ENCODE data around the gene NARF. TPM values are rescaled to one million over a fixed set of nuclear protein-coding genes. Genes with fewer than 3 reads are reported as not detected.
"Not testable (repeated sequence)": the region's sequence is repeated elsewhere in the genome, so short reads cannot be mapped to it uniquely, and the experiment has no call there.

NARF gene
- total and polyA plus RNA-seq, 2 donors (not counting 3 experiments of a cell fraction or from before 2014, with no cell fraction given) = 83.4 to 158 TPM

DNA sequence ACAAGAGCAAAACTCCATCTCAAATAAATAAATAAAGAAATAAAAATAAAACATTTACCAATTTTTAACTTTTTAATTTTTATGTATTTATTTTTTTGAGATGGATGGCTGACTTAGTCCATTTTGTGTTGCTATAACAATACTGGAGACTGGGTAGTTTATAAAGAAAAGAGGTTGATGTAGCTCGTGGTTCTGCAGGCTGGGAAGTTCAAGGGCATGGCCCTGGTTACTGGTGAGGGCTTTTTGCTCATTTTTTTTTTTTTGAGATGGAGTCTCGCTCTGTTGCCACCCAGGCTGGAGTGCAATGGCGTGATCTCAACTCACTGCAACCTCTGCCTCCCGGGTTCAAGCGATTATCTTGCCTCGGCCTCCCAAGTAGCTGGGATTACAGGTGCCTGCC lies 46.8 kb downstream of the NARF start:
- Histone ChIP-seq H3K27me3 (ENCODE audit: control insufficient read depth in 2 of 2, insufficient read depth in 2 of 2, low read length in 2 of 2) (peaks cover 0 to 2% of the 10 kb centered on the region in 2 experiments), H4K20me1 (replicated peaks; ENCODE audit: control insufficient read depth, extremely low read depth, insufficient read depth, low read length) (no peaks in the 10 kb centered on the region), H3K27ac (ENCODE audit: insufficient read depth, low read depth, low read length) (no peak overlapping the region), H3K79me2 (ENCODE audit: control insufficient read depth, insufficient read depth, low read length) (no peaks in the 10 kb centered on the region), H3K9me3 (replicated peaks; ENCODE audit: control insufficient read depth, insufficient read depth, low read length) (no peaks in the 10 kb centered on the region), H3K4me1 (ENCODE audit: control insufficient read depth, extremely low read depth, insufficient read depth, low read length) (no peaks in the 10 kb centered on the region), H2AFZ (ENCODE audit: low read depth, low read length) (no peak overlapping the region), H3K36me3 (ENCODE audit: control insufficient read depth in 2 of 2, extremely low read depth in 1 of 2, insufficient read depth in 2 of 2, low read length in 2 of 2) (no peaks in the 10 kb centered on the region), H3K4me3 (replicated peaks in 1 of 3; ENCODE audit: insufficient read depth in 1 of 3, low read depth in 1 of 3, low read length in 3 of 3) (no peak overlapping the region), H3K9me1 (replicated peaks; ENCODE audit: control insufficient read depth, extremely low read depth, insufficient read depth, low read length) (no peaks in the 10 kb centered on the region), H3K4me2 (ENCODE audit: insufficient read depth, low read length) (no peak overlapping the region), H3K9ac (replicated peaks; ENCODE audit: extremely low read depth, insufficient read depth, low read length) (no peak overlapping the region)
- dilution Hi-C loops (cut with MboI; ENCODE audit: extremely low pct_ligation_motif_present, low sequenced_read_pairs) = no loop called here
- TF ChIP-seq JUN (IDR thresholded peaks at IDR 0.05; ENCODE audit: borderline replicate concordance, insufficient read depth, insufficient read length, low read depth) (no peak), EZH2 (IDR thresholded peaks at IDR 0.05; ENCODE audit: borderline replicate concordance, low read depth, low read length, severe bottlenecking) (no peak), GATA2 (IDR thresholded peaks at IDR 0.05; ENCODE audit: insufficient read depth, insufficient read length, low read depth, low read length) (no peak), FOS (IDR thresholded peaks at IDR 0.05; ENCODE audit: borderline replicate concordance, insufficient read depth, low read length) (no peak), MYC (IDR thresholded peaks at IDR 0.05; ENCODE audit: low read depth, low read length) (no peak), MAX (IDR thresholded peaks at IDR 0.05; ENCODE audit: insufficient read depth, insufficient read length) (no peak), POLR2A (IDR thresholded peaks at IDR 0.05; ENCODE audit: low read depth, low read length) (no peak)
- TF ChIP-seq, protein P1, sequence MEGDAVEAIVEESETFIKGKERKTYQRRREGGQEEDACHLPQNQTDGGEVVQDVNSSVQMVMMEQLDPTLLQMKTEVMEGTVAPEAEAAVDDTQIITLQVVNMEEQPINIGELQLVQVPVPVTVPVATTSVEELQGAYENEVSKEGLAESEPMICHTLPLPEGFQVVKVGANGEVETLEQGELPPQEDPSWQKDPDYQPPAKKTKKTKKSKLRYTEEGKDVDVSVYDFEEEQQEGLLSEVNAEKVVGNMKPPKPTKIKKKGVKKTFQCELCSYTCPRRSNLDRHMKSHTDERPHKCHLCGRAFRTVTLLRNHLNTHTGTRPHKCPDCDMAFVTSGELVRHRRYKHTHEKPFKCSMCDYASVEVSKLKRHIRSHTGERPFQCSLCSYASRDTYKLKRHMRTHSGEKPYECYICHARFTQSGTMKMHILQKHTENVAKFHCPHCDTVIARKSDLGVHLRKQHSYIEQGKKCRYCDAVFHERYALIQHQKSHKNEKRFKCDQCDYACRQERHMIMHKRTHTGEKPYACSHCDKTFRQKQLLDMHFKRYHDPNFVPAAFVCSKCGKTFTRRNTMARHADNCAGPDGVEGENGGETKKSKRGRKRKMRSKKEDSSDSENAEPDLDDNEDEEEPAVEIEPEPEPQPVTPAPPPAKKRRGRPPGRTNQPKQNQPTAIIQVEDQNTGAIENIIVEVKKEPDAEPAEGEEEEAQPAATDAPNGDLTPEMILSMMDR (IDR thresholded peaks at IDR 0.05; ENCODE audit: extremely low read depth in 1 of 2, insufficient read depth in 1 of 2, low read depth in 1 of 2, low read length in 2 of 2) = no peak
- ChIA-PET POLR2A (no interaction called here), CTCF (interaction anchor here (2.2 kb wide), 1 partner anchor 49 kb away, joined by 10 read pairs; no protein-coding TSS in a partner anchor)
- intact Hi-C loops (cut with micrococcal nuclease) = no loop called here
- FAIRE-seq (no peak), DNase-seq (ENCODE audit: low read depth, low spot score) (no peak)
- BruUV-seq (replicated peaks) = no TSS peak

DNA sequence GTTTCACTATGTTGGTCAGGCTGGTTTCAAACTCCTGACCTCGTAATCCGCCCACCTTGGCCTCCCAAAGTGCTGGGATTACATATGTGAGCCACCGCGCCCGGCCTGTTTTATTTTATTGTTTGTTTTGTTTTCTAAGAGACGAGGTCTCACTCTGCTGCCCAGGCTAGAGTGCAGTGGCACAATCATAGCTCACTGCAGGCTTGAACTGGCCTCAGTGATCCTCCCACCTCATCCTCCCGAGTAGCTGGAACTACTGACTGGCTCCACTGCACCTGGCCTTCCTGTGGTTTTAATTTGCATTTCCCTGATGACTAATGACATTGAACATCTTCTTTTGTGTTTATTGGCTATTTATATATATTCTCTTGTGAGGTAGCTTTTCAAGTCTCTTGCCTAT lies 47.9 kb downstream of the NARF start:
- CTCF ChIA-PET = interaction anchor here (0.6 to 1.4 kb wide), 2 partner anchors 18 to 48 kb away, joined by 3 to 4 read pairs; no protein-coding TSS in a partner anchor

More for the DNA sequence above, 47.9 kb downstream of the NARF start:
- dilution Hi-C loops (cut with MboI; ENCODE audit: extremely low pct_ligation_motif_present, low sequenced_read_pairs); intact Hi-C loops (cut with micrococcal nuclease); H3K27ac ChIP-seq (ENCODE audit: insufficient read depth, low read depth, low read length); H3K79me2 ChIP-seq (ENCODE audit: control insufficient read depth, insufficient read depth, low read length); H3K9me1 ChIP-seq (replicated peaks; ENCODE audit: control insufficient read depth, extremely low read depth, insufficient read depth, low read length); H2AFZ ChIP-seq (ENCODE audit: low read depth, low read length); H3K9ac ChIP-seq (replicated peaks; ENCODE audit: extremely low read depth, insufficient read depth, low read length); DNase-seq (ENCODE audit: low read depth, low spot score); POLR2A ChIA-PET; H3K36me3 ChIP-seq (ENCODE audit: control insufficient read depth in 2 of 2, extremely low read depth in 1 of 2, insufficient read depth in 2 of 2, low read length in 2 of 2); BruUV-seq (replicated peaks); H4K20me1 ChIP-seq (replicated peaks; ENCODE audit: control insufficient read depth, extremely low read depth, insufficient read depth, low read length); H3K27me3 ChIP-seq (ENCODE audit: control insufficient read depth in 2 of 2, insufficient read depth in 2 of 2, low read length in 2 of 2); H3K9me3 ChIP-seq (replicated peaks; ENCODE audit: control insufficient read depth, insufficient read depth, low read length); H3K4me2 ChIP-seq (ENCODE audit: insufficient read depth, low read length); H3K4me1 ChIP-seq (ENCODE audit: control insufficient read depth, extremely low read depth, insufficient read depth, low read length); H3K4me3 ChIP-seq (replicated peaks in 1 of 3; ENCODE audit: insufficient read depth in 1 of 3, low read depth in 1 of 3, low read length in 3 of 3): not testable (repeated sequence)
- peak; percentile 46 for FAIRE-seq

Data from endothelial cell of umbilical vein (primary cell).